ENCODE measurements around the gene CD2BP2.
"Not testable (repeated sequence)": the region's sequence is repeated elsewhere in the genome, so short reads cannot be mapped to it uniquely, and the experiment has no call there.

GRCh38 chr16:30309255-30309654 is 45.9 kb downstream of the CD2BP2 start:
- not testable (repeated sequence) for TF ChIP-seq POLR2A, CTCF (IDR thresholded peaks at IDR 0.05)

Measured in thyroid gland (tissue), 4 donors.